DOHH2 (cell line): ENCODE results near the gene EFNA5.

Experiments used
- EZH2phosphoT487 ChIP-seq: fragments of 200-600 bp; sonication (generic); IDR thresholded peaks from 2 replicates; pipeline ENCODE4 v1.6.1; 2017; ENCODE audit warnings: borderline replicate concordance, mild to moderate bottlenecking, antibody characterized with exemption, low read length, moderate library complexity, mixed read lengths
- TF ChIP-seq, protein P1 (sequence below): fragments of 200-600 bp; sonication (generic); IDR thresholded peaks from one replicate; pipeline ENCODE4 v1.5.1; 2014; ENCODE audit warnings: antibody characterized with exemption, mild to moderate bottlenecking, low read depth, low read length; ENCODE audit not compliant: poor library complexity, severe bottlenecking

DNA sequence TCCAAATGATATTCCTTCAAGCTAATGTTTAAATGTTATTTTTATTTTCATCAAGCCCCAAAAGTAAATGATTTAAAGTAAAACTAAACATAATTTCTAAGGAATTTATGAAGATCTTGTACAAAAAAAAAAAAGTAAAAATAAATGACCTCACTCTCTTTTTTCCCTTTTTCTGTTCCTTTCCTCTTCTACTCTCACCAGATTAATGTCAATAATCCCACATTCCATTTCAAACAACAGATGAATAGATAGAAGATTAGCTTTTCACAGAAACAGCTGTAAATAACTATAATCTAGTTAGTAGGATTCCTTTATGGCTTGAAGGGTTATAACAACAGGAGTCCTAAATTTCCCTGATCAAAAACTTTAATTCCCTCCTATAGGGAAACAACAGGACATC lies 88.1 kb downstream of the EFNA5 start:
- TF ChIP-seq, protein P1, sequence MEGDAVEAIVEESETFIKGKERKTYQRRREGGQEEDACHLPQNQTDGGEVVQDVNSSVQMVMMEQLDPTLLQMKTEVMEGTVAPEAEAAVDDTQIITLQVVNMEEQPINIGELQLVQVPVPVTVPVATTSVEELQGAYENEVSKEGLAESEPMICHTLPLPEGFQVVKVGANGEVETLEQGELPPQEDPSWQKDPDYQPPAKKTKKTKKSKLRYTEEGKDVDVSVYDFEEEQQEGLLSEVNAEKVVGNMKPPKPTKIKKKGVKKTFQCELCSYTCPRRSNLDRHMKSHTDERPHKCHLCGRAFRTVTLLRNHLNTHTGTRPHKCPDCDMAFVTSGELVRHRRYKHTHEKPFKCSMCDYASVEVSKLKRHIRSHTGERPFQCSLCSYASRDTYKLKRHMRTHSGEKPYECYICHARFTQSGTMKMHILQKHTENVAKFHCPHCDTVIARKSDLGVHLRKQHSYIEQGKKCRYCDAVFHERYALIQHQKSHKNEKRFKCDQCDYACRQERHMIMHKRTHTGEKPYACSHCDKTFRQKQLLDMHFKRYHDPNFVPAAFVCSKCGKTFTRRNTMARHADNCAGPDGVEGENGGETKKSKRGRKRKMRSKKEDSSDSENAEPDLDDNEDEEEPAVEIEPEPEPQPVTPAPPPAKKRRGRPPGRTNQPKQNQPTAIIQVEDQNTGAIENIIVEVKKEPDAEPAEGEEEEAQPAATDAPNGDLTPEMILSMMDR = no peak
- no peak for TF ChIP-seq EZH2phosphoT487
